ENCODE results near the gene TCF19.

TCF19 gene

GRCh38 chr6:31122791-31123706, 35.3 kb upstream of the TCF19 start:
- ATAC-seq (ENCODE audit: low read depth) (peak; percentile 72), DNase-seq (ENCODE audit: low spot score) (peak; percentile 89)
- H3K27me3 ChIP-seq (ENCODE audit: insufficient read depth, poor library complexity, severe bottlenecking) = no peaks in the 10 kb centered on the region
- peaks cover 38% of the 10 kb centered on the region for H3K4me1 ChIP-seq (ENCODE audit: insufficient read depth, poor library complexity, severe bottlenecking)
- H3K36me3 ChIP-seq (ENCODE audit: low read depth) = no peaks in the 10 kb centered on the region
- TF ChIP-seq CTCF (IDR thresholded peaks at IDR 0.05; ENCODE audit: poor library complexity, severe bottlenecking) = no peak
- peak overlapping the region; percentile 51 for H3K27ac ChIP-seq (ENCODE audit: poor library complexity, severe bottlenecking)
- H3K4me3 ChIP-seq (ENCODE audit: severe bottlenecking) = no peak overlapping the region
- H3K9me3 ChIP-seq (ENCODE audit: severe bottlenecking) = no peaks in the 10 kb centered on the region

- no peak for TF ChIP-seq CTCF (IDR thresholded peaks at IDR 0.05; ENCODE audit: poor library complexity, severe bottlenecking)
- peak; percentile 53 for ATAC-seq (ENCODE audit: low read depth)
- no peak for DNase-seq (ENCODE audit: low spot score)
- peaks cover 38% of the 10 kb centered on the region for H3K4me1 ChIP-seq (ENCODE audit: insufficient read depth, poor library complexity, severe bottlenecking)
- H3K4me3 ChIP-seq (ENCODE audit: severe bottlenecking) = no peak overlapping the region
- H3K27me3 ChIP-seq (ENCODE audit: insufficient read depth, poor library complexity, severe bottlenecking) = no peaks in the 10 kb centered on the region
- no peaks in the 10 kb centered on the region for H3K9me3 ChIP-seq (ENCODE audit: severe bottlenecking)
- H3K27ac ChIP-seq (ENCODE audit: poor library complexity, severe bottlenecking) = peak overlapping the region; percentile 51
- H3K36me3 ChIP-seq (ENCODE audit: low read depth) = no peaks in the 10 kb centered on the region
These were observed 33.2 kb upstream of the TCF19 start for GRCh38 chr6:31125162-31125561.

- Histone ChIP-seq H3K4me3 (ENCODE audit: severe bottlenecking) (no peak overlapping the region), H3K36me3 (ENCODE audit: low read depth) (no peaks in the 10 kb centered on the region), H3K4me1 (ENCODE audit: insufficient read depth, poor library complexity, severe bottlenecking) (peaks cover 38% of the 10 kb centered on the region), H3K27ac (ENCODE audit: poor library complexity, severe bottlenecking) (peak overlapping the region; percentile 51), H3K9me3 (ENCODE audit: severe bottlenecking) (no peaks in the 10 kb centered on the region), H3K27me3 (ENCODE audit: insufficient read depth, poor library complexity, severe bottlenecking) (no peaks in the 10 kb centered on the region)
- TF ChIP-seq CTCF (IDR thresholded peaks at IDR 0.05; ENCODE audit: poor library complexity, severe bottlenecking) = no peak
- peak; percentile 60 for ATAC-seq (ENCODE audit: low read depth)
- DNase-seq (ENCODE audit: low spot score) = no peak
These were observed 32.6 kb upstream of the TCF19 start for GRCh38 chr6:31125586-31126363.

GRCh38 chr6:31126396-31127175, 31.8 kb upstream of the TCF19 start:
- Histone ChIP-seq H3K27me3 (ENCODE audit: insufficient read depth, poor library complexity, severe bottlenecking) (no peaks in the 10 kb centered on the region), H3K4me1 (ENCODE audit: insufficient read depth, poor library complexity, severe bottlenecking) (peaks cover 38% of the 10 kb centered on the region), H3K27ac (ENCODE audit: poor library complexity, severe bottlenecking) (peak overlapping the region; percentile 51), H3K36me3 (ENCODE audit: low read depth) (no peaks in the 10 kb centered on the region), H3K9me3 (ENCODE audit: severe bottlenecking) (no peaks in the 10 kb centered on the region), H3K4me3 (ENCODE audit: severe bottlenecking) (no peak overlapping the region)
- DNase-seq (ENCODE audit: low spot score) (no peak), ATAC-seq (ENCODE audit: low read depth) (no peak)
- no peak for TF ChIP-seq CTCF (IDR thresholded peaks at IDR 0.05; ENCODE audit: poor library complexity, severe bottlenecking)
